DOHH2 (cell line): ENCODE data around the gene RGS7.

Experiments
- H3F3A ChIP-seq: fragments of 200-600 bp; sonication (generic), shearing (Covaris generic); 2 replicates; pipeline ENCODE4 v1.6.0; 2016; ENCODE audit warnings: antibody characterized with exemption, mild to moderate bottlenecking; ENCODE audit not compliant: control insufficient read depth, insufficient read depth
- H3K27ac ChIP-seq: fragments of 200-600 bp; sonication (generic); 2 replicates; pipeline ENCODE4 v1.5.1; 2014; ENCODE audit warnings: low read depth, mild to moderate bottlenecking, low read length, moderate library complexity
- H3K27me3 ChIP-seq: fragments of 200-600 bp; sonication (generic); 2 replicates; pipeline ENCODE4 v1.6.1; 2014; ENCODE audit warnings: mild to moderate bottlenecking, low read length, mixed read lengths; ENCODE audit not compliant: control insufficient read depth
- H3K36me3 ChIP-seq: fragments of 200-600 bp; sonication (generic); 2 replicates; pipeline ENCODE4 v1.6.1; 2014; ENCODE audit warnings: mild to moderate bottlenecking, low read length, moderate library complexity, mixed read lengths; ENCODE audit not compliant: control insufficient read depth
- H3K4me1 ChIP-seq: fragments of 200-600 bp; sonication (generic); 2 replicates; pipeline ENCODE4 v1.6.1; 2014; ENCODE audit warnings: mild to moderate bottlenecking, low read length, mixed read lengths; ENCODE audit not compliant: control insufficient read depth
- H3K4me2 ChIP-seq: fragments of 200-600 bp; sonication (generic); 2 replicates; pipeline ENCODE4 v1.6.0; 2014; ENCODE audit warnings: mild to moderate bottlenecking, low read length, moderate library complexity
- H3K4me3 ChIP-seq: fragments of 200-600 bp; sonication (generic); 2 replicates; pipeline ENCODE4 v1.5.1; 2014; ENCODE audit warnings: mild to moderate bottlenecking, low read length, mixed read lengths
- H3K79me2 ChIP-seq: fragments of 200-600 bp; sonication (generic); 2 replicates; pipeline ENCODE4 v1.6.1; 2014; ENCODE audit warnings: mild to moderate bottlenecking, low read length, mixed read lengths; ENCODE audit not compliant: control insufficient read depth
- H3K9me2 ChIP-seq: fragments of 200-600 bp; sonication (generic); replicated peaks from 2 replicates; pipeline ENCODE4 v1.6.1; 2014; ENCODE audit warnings: mild to moderate bottlenecking, low read length, mixed read lengths; ENCODE audit not compliant: control insufficient read depth
- H3K9me3 ChIP-seq: fragments of 200-600 bp; sonication (generic); 2 replicates; pipeline ENCODE4 v1.6.1; 2014; ENCODE audit warnings: antibody characterized with exemption, low read length, mixed read lengths; ENCODE audit not compliant: control insufficient read depth, insufficient read depth
- H4K20me1 ChIP-seq: fragments of 200-600 bp; sonication (generic); 2 replicates; pipeline ENCODE4 v1.6.0; 2014; ENCODE audit warnings: low read depth, mild to moderate bottlenecking, antibody characterized with exemption, low read length, moderate library complexity; ENCODE audit not compliant: control insufficient read depth, insufficient read depth
- EZH2phosphoT487 ChIP-seq: fragments of 200-600 bp; sonication (generic); IDR thresholded peaks from 2 replicates; pipeline ENCODE4 v1.6.1; 2017; ENCODE audit warnings: borderline replicate concordance, mild to moderate bottlenecking, antibody characterized with exemption, low read length, moderate library complexity, mixed read lengths
- TF ChIP-seq, protein P1 (sequence below): fragments of 200-600 bp; sonication (generic); IDR thresholded peaks from one replicate; pipeline ENCODE4 v1.5.1; 2014; ENCODE audit warnings: antibody characterized with exemption, mild to moderate bottlenecking, low read depth, low read length; ENCODE audit not compliant: poor library complexity, severe bottlenecking

RGS7 gene

DNA sequence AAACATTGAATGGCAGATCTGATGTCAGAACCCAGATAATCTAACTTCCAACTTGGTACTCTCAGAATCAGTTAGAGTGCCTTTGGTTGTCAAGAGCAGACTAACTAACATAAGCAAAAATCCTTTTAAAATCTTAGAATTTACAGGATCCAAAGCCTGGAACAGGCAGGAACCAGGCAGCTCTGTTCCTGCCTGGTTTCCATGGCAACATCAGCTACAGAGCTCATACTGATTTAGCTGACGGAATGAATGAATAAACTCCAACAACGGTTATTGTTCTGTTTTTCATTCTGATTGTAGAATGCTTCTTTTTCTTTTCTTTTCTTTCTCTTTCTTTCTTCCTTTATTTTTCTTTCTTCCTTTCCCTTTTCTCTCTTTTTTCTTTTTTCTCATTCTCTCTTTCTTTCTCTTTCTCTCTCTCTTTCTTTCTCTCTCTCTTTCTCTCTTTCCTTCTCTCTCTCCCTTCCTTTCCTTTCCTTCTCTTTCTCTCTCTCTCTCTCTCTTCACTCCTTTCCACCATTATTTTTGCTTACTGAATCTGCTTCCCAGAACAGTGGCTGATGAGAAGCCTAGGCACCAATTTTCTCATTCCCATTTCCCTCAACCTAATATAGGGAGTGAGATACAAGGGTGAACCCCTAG, 121.6 kb downstream of the RGS7 start:
- no peaks in the 10 kb centered on the region for H4K20me1 ChIP-seq
- peaks cover 31% of the 10 kb centered on the region for H3K4me1 ChIP-seq
- H3K79me2 ChIP-seq: no peaks in the 10 kb centered on the region
- H3K27ac ChIP-seq: no peak overlapping the region
- H3K9me2 ChIP-seq: no peaks in the 10 kb centered on the region
- no peaks in the 10 kb centered on the region for H3F3A ChIP-seq
- no peak overlapping the region for H3K4me2 ChIP-seq
- no peak overlapping the region for H3K4me3 ChIP-seq
- no peaks in the 10 kb centered on the region for H3K36me3 ChIP-seq
- no peak for TF ChIP-seq EZH2phosphoT487
- TF ChIP-seq, protein P1, sequence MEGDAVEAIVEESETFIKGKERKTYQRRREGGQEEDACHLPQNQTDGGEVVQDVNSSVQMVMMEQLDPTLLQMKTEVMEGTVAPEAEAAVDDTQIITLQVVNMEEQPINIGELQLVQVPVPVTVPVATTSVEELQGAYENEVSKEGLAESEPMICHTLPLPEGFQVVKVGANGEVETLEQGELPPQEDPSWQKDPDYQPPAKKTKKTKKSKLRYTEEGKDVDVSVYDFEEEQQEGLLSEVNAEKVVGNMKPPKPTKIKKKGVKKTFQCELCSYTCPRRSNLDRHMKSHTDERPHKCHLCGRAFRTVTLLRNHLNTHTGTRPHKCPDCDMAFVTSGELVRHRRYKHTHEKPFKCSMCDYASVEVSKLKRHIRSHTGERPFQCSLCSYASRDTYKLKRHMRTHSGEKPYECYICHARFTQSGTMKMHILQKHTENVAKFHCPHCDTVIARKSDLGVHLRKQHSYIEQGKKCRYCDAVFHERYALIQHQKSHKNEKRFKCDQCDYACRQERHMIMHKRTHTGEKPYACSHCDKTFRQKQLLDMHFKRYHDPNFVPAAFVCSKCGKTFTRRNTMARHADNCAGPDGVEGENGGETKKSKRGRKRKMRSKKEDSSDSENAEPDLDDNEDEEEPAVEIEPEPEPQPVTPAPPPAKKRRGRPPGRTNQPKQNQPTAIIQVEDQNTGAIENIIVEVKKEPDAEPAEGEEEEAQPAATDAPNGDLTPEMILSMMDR: no peak
- no peaks in the 10 kb centered on the region for H3K27me3 ChIP-seq
- H3K9me3 ChIP-seq: no peaks in the 10 kb centered on the region

- no peaks in the 10 kb centered on the region for H3F3A ChIP-seq
- no peak overlapping the region for H3K4me3 ChIP-seq
- H3K36me3 ChIP-seq: no peaks in the 10 kb centered on the region
- no peaks in the 10 kb centered on the region for H3K9me2 ChIP-seq
- no peaks in the 10 kb centered on the region for H4K20me1 ChIP-seq
- peaks cover 13% of the 10 kb centered on the region for H3K4me1 ChIP-seq
- H3K4me2 ChIP-seq: no peak overlapping the region
- no peaks in the 10 kb centered on the region for H3K9me3 ChIP-seq
- no peak overlapping the region for H3K27ac ChIP-seq
- no peaks in the 10 kb centered on the region for H3K79me2 ChIP-seq
- TF ChIP-seq, protein P1: no peak
- no peak for TF ChIP-seq EZH2phosphoT487
- no peaks in the 10 kb centered on the region for H3K27me3 ChIP-seq
Measured at GRCh38 chr1:241229711-241230110, 127.3 kb downstream of the RGS7 start.

GRCh38 chr1:241229216-241229615, 127.8 kb downstream of the RGS7 start:
- TF ChIP-seq, protein P1: no peak
- TF ChIP-seq EZH2phosphoT487: no peak
- Histone ChIP-seq H3K79me2 (no peaks in the 10 kb centered on the region), H3K4me3 (no peak overlapping the region), H3K4me2 (no peak overlapping the region), H3K36me3 (no peaks in the 10 kb centered on the region), H3K27me3 (no peaks in the 10 kb centered on the region), H3K4me1 (peaks cover 13% of the 10 kb centered on the region), H3F3A (no peaks in the 10 kb centered on the region), H4K20me1 (no peaks in the 10 kb centered on the region), H3K27ac (no peak overlapping the region), H3K9me3 (no peaks in the 10 kb centered on the region), H3K9me2 (no peaks in the 10 kb centered on the region)
